Uterus (tissue), 2 donors: ENCODE results near the gene PKMYT1.

ENCODE experiments used
- POLR2A ChIP-seq, 2 donors: fragments of 450-650 bp; IDR thresholded peaks; one replicate each; pipeline ENCODE4 v1.6.1; 2016; ENCODE audit warnings: antibody characterized with exemption in 2 of 2, mild to moderate bottlenecking in 1 of 2, moderate library complexity in 1 of 2
- TF ChIP-seq, protein P1 (sequence below), 4 experiments: fragments of 200-600 bp in 2 of 4; fragments of 450-650 bp in 2 of 4; sonication (generic) in 2 of 4; IDR thresholded peaks; one replicate each; pipeline ENCODE4 v1.5.1; 2016 to 2019; ENCODE audit warnings: antibody characterized with exemption in 4 of 4, mild to moderate bottlenecking in 2 of 4, moderate library complexity in 1 of 4

- TF ChIP-seq POLR2A (IDR thresholded peaks at IDR 0.05) = no peak
- TF ChIP-seq, protein P1, sequence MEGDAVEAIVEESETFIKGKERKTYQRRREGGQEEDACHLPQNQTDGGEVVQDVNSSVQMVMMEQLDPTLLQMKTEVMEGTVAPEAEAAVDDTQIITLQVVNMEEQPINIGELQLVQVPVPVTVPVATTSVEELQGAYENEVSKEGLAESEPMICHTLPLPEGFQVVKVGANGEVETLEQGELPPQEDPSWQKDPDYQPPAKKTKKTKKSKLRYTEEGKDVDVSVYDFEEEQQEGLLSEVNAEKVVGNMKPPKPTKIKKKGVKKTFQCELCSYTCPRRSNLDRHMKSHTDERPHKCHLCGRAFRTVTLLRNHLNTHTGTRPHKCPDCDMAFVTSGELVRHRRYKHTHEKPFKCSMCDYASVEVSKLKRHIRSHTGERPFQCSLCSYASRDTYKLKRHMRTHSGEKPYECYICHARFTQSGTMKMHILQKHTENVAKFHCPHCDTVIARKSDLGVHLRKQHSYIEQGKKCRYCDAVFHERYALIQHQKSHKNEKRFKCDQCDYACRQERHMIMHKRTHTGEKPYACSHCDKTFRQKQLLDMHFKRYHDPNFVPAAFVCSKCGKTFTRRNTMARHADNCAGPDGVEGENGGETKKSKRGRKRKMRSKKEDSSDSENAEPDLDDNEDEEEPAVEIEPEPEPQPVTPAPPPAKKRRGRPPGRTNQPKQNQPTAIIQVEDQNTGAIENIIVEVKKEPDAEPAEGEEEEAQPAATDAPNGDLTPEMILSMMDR (IDR thresholded peaks at IDR 0.05) = no peak
Measured at GRCh38 chr16:2955438-2955778, 24.8 kb downstream of the PKMYT1 start.
